Left hindlimb (tissue), 1 donor: Measurements from ENCODE around the gene PCSK6.

Source experiments
- DNase-seq: peaks from one replicate; pipeline ENCODE4 v3.0.0-alpha.2; 2018

The PCSK6 gene

DNA sequence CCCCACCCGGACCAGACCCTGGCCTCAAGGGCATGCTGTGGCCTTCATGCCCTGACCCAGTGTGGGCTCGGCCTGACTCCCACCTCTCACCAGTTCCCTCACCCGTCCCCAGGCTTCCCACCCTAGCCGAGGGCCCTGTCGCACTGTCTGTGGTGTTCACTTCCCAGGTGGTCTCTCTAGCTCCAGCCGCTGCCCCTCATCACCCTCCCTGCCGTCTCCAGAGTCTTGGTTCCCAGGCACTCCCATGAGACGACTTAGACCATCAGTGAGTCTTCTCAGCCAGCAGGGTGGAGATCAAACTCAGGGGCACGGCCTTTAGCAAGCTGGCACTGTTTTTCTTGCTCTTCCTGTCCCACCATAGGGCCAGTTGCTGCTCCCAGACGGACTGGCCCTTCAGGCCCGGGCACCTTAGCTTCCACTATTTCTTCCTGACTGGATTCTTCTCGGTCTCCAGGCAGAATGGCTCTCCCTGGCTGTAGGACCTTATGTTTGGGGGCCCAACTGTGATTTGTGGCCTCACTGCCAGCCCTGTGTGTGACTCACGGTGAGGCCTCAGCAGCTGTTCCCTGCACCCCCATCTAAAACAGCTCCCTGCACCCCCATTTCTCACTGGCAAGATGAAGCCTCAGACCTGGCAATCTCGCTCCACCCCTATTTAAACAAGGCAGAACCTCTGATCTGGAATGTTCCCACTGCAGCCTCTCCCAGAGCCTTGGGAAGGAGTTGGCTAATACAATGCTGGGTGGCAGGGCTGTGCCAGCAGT lies 9.4 kb upstream of the PCSK6 start:
- DNase-seq: no peak

DNA sequence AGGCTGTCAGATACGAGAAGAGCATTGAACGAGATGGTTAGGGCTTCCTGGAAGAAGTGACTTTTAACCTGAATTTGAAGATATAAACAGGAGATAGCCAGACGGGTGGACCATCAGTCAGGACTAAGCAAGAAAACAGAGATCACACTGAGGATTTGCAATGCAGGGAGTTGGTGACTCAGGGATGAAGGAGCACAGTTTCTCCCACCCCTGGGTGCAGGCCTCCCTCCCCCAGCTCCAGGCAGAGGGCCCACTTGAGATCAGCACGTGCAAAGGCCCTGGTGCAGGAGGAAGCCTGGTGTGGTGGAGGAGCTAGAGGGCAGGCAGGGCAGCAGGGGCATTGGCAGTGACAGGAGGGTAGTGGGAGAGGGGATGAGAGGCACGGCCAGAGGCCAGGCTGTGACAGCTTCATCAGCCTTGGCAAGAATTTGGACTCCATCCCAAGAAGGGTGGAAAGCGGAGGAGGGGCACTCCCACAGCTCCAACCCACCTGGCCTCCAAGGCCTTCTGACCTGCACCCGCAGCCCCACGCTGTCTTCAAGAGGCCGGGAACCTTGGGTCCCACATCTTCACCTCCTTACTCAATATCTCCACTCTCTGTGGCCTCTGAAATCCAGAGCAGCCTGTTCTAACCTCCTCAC lies 8.7 kb upstream of the PCSK6 start:
- DNase-seq: no peak

DNA sequence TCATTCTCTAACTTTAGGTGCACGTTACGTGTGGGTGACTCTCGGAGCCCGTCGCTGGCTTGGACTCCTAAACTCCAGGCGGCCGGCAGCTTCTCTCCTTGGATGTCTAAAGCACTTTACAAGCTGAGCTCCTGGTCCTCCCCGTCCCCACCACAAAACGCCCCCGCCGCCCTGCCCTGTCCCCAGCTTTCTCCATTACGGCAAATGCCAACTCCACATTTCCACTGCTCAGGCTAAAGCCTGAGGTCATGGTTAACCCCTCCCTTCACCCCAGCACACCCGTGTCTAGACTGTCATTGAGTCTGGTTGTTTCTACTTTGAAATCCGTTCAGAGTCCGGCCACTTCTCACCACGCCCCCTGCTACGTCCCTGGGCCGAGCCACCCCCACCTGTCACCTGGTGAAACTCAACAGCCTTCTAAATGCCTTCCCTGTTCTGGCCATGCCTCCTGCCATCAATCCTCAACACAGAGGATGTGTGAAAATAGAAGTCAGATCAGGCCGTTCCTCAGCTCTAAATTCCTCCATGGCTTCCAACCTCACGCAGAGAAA lies 8.1 kb upstream of the PCSK6 start:
- DNase-seq: no peak

DNA sequence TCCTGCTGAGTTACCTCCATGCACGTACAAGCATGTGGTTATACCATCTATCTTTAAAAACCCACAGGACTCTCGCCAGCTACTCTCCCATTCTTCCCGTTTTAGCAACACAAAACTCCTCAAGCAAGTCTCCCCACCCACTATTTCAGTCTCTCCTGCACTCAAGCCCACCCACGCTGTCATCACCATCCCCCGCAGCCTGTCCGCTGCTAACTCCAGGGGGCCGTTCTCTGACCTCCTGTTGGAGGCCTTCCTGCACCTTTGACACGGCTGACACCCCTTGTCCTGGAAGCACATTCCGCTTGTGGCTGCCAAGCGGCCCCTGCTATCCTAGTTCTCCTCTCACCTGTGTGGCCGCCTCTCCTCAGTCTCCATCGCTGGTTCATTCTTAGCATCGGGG lies 7.5 kb upstream of the PCSK6 start:
- no peak for DNase-seq

DNA sequence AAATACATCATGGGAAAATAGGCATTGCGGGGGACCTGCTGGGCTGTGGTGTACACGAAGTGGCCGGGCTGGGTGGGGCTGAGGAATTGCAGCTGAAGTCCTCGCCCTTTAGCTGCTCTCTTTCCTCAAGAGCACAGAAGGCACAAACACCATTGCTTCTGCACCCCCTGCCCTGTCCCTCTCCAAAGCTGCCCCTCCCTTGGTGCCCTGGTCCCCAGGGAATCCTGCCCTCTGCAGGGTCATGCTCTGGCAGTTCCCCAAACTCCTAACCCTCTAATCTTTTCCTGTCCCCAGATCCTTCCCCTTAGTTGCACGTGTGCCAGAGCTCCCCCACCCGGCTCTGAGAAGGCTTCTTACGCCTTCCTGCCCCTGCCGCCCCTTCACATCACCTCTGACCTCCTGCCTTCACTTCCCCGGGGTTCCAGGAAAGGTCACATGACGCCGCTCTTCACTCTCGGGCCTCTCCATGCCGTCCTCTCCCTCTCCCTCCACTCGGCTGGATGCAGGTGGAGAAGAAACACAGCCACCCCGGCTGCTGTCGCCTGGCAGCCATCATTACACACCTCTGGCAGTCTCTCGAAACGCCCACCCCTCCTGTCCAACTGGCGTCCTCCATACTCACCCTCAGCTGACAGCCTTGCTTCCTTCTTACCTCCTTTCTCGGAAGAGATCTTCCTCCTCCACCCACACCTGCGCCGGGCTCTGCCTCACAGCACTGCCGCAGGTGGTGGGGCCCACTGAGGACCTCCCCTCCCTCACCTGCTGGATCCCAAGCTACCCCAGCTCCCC lies 6.9 kb upstream of the PCSK6 start:
- DNase-seq: no peak

DNA sequence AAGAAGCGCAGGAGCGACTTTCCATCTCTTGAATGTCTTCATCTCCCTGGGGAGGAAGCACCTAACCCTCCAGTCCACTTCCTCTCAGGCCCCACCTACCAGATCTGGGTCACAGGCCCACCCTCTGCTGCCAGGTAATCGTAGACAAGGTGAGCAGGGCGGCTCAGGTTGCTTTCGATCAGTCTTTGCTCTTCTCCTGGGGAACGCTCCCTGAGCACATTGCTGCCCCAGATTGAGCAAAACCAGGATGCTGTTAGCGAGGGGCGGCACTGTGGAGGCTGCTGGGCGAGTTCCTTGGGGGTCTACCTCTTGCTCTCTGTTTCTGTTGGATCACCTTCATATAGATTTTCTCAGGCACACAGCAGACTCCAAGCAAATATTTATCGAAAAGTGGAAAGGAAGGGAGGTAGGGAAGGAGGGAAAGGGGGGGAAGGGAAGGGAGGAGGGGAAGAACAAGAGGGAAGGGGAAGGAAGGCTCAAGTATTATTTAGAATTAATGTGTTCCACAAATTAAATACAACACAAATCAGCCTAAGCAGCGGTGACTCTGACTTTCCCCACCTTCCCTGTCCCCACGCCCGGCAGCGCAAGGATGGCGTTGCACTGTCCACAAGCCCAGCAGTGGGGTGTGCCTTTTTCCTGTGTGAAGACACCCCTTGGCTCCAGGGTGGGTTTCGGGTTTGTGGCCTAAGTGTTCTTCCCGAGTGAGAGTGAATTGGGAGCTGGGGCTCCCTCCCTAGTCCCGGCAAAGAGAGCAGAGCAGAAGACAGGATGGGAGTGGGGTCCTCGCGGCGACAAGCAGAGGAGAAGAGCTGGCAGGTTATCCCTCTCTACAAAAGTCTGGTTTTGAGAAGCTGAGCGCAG lies 6.1 kb upstream of the PCSK6 start:
- no peak for DNase-seq

DNA sequence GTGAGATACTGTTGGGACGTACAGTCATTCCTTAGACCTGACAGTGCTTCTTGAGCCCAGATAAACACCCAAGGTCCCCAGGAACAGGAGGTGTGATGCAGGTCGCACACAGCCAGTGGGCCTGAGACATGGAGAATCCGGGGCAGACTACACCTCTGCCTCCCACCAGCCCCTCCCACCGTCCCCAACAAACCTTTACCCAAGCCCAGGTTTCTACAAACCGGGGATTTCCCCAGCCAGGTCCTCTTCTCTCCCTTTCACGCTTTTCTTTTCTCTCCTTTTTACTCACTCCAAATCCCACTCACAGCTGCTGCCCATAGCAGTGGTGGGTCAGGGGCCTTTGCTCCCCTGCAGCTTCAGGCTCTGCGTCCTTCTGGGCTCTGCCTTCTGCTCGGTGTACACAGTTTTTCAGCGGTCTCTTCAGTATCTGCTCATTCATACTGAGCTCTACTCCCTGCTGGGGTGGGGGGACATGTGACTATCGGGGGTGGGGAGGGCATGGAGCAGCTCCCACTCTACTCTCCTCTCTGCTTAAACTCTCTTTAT lies 4.8 kb upstream of the PCSK6 start:
- no peak for DNase-seq

DNA sequence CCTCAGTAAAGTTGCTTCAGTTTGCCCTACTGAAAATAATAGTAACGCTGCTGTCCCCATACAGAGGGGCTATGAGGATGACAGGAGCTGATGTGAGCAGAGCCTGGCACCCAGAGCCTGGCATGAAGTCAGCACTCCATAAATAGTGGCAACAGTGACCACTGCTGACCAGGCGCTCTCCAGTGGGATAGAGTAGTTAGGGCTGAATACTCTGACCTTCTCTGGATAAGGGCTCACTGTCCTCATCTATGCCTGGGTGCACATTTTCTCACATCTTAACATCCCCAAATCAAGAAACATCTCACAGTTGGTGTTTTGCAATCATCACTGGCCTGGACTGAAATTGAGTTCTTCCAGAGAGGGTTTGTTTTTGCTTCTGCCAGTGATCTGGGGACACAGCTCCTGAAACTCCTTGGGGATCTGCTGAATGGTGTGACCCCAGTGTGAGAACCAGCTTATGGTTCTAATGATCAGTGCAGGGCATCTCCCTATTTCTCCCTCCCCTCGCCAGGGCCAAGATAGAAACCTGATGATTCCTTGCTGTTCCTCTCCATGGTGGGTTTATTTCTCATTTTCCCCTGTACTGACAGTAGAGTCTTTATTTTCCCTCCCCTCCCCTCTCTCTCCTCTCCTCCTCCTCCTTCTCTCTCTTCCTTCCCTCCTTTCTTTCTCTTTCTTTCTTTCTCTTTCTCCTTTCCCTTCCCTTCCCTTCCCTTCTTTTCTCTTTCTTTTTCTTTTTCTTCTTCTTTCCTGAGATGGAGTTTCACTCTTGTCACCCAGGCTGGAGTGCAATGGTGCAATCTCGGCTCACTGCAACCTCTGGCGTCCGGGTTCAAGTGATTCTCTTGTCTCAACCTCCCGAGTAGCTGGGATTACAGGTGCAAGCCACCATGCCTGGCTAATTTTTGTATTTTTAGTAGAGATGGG lies 3.5 kb upstream of the PCSK6 start:
- no peak for DNase-seq

DNA sequence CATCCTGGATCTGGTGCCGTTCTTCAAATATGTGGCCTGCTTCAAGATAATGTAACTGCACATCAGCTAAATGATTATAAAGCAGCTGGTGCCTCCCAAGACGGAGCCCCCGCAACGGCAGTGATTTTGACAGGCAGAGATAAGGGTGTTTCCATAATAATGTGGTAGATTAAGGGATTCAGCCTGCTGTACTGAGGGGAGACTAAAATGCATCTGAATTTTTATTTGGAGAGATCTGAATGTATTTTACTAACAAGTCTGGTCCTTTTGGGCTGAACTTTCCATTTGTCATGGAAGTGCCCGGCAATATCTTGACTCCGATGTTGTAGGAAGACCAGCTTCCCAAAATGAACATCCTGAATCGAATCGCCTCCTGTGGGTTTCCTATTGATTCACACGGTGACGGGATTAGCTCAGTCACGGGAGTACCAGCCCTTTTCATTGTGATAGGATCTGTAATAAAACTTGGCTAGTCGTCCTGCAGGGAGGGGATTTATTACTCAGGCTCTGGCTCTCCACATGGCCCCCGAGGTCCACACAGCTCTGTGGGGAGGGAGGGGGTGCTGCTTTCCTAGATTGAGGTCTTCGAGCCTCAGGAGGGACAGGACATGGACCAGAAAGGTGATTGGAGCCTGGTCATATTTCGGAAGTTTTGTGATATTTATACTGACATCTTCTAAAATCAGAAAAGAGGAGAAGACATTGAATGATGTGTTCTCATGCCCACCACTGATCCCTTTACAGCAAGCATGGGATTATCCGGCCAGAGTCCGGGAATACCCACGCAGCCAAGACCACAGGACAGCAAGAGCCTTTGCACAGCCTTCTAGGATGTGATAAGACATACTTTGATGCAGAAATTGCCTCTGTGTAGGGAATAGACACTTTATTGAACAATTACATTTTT lies 2.5 kb upstream of the PCSK6 start:
- no peak for DNase-seq

DNA sequence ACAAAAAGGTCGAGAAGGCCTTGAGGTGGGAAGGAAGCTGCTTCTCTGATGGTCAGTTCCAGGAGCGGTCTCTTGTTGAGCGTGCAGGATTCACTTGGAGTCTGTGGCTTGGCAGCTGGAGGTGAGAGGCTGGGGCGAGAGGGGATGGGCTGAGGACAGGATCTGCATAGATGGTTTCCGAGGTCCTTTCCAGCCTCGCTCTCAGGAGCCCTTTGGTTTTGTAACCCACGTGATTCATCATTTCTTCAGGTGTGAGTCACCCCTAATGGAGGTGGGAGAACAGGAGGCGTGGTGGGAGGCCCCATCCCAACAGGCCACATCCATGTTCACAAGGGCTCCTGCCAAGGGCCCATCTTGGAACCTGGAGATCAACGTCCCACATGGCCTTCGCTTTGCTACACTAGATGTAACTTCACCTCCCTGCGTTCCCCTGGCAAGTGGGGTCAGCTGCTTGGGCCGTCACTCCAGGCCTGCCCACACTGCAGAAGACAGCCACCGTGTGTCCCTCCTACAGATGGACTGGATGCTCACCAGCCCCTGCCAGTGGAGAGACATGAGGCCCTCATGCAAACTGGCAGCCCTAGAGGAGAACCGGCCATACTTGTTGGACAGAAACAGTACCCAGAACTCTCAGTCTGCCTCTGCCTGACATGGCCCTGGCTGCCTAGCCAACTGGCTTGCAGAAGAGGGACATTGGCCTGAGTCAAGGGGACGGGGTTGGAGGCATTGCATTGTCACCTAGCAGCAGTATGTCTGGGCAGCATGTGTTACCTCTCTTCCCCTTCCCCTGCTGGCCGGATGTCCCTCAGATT lies 1.6 kb upstream of the PCSK6 start:
- DNase-seq: no peak

DNA sequence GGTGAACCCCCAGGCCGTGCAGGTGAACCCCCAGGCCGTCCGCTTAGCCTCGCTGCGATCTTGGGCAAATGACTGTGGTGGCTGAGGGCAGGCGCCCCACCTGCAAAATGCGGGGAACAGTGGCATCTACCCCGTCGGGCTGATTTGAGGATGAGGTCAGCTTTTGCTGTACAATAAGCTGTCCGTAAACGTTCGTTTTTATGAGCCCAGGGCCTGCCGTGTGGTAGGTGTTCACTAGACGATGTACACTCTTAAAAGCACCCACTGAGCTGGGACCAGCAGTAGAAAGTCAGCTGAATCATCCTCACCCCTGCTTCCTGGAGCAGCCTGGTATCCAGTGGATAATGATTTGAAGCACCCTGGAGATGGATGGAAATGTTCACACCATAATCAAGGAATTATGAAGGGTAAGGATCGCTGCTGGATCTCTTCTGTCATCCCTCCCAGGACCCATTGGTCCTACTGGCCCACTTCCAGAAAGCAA lies 943 bp upstream of the PCSK6 start:
- DNase-seq: no peak

DNA sequence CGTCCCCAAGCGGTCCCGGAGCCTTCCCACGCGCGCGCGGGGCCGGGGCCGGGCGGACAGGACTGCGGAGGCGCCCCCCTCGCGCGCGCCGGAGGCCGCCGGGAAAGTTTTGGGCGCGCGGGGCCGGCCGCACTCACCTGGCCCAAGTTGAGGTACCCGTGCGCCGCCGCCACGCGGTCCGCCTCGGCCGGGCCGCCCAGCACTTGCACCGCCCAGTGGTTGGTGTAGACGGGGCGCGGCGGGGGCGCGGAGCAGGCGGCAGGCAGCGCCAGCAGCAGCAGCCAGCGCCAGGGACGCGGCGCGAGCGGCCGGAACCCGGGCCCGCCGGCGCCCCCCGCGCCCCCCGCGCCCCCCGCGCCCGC lies 289 bp downstream of the PCSK6 start:
- peak; percentile 61 for DNase-seq

DNA sequence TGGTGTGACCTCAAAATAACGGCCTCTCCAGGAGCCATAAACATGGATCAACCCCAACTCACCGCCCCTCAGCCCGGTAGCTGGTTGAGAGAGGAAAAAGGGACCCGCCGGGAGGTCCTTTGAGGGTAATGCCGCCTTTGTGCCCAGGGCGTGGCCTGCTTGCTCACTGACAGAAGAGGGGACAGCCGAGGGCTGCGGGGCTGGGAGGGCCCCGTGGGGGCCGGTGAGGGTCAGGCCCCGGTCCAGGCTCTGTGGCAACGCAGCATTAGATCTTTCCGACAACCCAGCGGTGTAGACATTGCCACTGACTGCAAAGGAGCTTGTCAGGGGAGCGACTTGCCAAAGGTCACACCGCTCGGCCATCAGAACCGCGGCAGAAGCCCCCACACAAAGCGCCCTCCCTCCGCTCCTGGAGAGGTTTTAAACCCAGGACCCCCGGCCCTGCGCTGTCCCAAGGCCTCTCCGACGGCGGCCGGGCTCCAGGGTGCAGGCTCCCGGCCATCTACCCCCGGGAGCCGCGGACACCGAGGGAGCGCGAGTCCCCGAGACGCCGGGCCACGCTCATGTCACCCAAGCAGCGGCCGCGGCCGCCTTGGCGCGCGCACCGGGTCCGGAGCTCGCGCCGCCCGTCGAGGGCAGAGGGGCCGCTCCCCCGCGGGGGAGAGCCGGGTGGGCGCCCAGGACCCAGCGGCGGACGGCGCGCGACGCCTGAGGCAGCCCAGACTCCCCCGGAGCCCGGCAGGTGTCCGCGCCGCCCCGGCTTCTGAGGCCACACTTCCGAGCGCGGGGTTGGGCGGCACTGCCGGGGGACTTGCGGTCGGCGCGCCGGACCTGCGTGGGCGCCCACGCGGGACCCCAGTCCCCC lies 975 bp downstream of the PCSK6 start:
- no peak for DNase-seq

DNA sequence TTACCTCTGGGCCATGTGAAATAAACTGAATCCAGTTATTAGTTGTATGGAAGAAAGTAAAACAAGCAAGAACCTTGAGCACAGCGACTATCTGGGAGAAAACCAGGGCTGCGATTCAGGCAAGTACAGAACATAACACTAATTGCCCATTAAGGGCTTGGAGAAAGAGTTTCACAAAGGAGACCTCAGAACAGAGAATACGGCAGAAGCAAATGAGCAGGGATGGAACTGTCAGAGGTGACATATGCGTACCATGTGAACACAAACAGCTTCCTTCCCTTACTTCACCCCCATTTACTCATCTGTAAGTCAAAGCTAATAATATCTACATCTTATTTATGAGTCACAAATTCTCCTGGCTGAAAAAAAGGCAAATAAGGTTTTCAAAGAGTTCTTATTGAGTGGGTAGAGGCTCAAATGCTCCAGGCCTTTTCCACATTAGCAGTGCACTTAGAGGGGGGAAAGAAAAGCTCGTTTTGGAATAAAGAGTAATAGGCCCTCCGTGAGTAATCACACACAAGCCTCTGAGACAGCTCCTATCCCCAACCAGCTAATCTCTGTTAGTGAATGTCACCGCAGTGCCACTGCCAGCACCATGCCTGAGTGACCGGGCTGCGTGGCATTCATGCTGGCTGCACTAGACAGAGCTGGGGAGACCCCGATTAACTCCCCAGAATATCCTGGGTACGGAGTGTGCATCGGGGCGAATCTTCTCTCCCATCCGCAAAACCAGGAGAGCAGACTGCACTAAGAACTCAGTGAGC lies 2.6 kb downstream of the PCSK6 start:
- no peak for DNase-seq

DNA sequence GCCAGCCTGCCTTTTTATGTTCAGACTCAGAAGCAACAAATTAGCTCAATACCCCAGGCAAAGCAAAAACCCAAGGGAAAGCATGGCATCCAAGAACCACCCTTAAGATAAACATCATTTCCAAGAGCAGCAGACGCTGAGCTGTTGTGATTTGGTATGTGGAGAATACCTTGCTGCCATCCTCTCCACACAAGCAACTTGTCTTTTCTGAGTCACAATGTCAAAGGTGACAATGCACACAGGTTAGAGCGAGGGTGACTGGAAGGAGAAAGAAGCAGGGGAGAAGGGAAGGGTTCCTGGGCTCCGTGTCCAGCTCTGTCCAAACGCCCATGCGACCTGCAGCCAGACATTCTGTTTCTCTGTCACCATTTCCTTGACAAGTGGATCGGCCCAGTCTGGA lies 6.0 kb downstream of the PCSK6 start:
- no peak for DNase-seq

DNA sequence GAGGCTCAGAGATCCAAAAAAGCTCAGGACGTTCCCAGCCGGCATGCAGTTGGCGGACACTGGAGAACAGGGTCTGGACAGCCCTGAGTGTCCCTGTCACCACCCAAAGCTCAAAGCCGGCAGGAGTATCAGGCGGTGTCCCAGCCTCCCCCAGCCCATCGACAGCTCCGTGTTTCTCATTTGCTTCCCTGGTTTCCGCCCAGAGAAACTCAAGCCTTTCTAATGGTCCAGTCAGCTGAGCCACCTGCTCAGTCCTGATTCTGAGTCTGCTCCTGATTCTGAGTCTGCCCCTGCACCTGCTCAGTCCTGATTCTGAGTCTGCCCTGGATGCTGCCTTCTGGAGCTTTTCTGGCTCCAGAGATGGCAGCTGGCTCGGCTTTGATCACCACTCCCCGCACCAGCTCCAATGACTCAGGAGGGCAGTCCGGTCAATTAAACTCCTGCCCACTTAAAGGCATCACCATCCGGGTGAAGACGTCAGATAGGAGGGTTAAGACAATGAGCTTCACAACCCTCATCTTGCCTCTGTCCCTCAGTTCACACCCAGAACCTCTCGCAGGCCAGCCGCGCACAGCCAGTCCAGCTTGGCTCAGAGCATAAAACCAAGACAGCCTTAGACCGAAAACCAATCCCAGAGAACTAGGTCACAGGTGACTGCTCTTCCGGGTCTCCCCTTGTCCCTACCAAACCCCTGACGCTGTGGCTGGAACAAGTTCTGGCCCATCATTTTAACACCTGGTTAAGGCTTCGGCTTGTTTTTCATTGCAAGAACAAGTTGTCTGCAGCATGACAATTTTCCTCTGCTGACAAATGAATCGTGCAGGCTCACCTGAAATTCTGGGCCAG lies 6.8 kb downstream of the PCSK6 start:
- DNase-seq: no peak
